Stimulated activated CD4-positive, alpha-beta T cell treated with anti-CD3 and anti-CD28 coated beads, Interleukin-1b, Interleukin-23, amount 100 ng/mL, for 48 hours (primary cell): ENCODE data around the gene SLC2A6.

Experiments
- DNase-seq: peaks from one replicate; pipeline ENCODE4 v3.0.0-alpha.2; 2020

The SLC2A6 gene

DNA sequence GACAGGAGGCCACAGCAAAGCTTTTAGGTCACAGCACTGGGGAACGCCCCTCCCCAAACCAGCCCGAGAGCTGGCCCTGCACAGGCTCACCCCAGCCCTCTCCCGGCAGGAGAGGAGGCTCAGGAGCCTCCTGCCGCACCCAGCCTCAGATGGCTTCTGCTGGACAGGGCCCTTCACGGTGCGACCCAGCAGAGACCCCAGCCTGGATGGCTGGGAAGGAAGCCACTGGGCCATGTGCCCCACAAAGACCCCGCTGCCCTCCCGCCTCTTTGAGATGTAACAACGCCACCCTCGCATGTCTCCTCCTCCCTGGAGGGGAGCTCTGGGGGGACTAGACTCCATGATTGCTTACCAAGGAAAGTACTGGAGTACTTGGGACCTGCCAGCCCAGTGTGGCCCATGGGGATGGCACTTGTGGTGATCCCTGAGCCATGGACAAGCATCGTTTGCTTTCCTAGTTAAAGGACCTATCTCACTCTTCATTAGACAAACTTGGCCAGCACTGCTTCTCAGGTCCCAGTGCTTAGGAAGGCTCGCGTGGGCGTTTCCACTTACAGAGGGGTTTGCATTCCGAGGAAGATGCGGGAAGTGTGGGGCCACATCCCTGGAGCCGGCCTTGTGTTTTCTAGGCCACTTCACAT lies 36.8 kb upstream of the SLC2A6 start:
- DNase-seq = no peak

- no peak for DNase-seq
Observed at GRCh38 chr9:133515240-133515610, 36.3 kb upstream of the SLC2A6 start.

DNA sequence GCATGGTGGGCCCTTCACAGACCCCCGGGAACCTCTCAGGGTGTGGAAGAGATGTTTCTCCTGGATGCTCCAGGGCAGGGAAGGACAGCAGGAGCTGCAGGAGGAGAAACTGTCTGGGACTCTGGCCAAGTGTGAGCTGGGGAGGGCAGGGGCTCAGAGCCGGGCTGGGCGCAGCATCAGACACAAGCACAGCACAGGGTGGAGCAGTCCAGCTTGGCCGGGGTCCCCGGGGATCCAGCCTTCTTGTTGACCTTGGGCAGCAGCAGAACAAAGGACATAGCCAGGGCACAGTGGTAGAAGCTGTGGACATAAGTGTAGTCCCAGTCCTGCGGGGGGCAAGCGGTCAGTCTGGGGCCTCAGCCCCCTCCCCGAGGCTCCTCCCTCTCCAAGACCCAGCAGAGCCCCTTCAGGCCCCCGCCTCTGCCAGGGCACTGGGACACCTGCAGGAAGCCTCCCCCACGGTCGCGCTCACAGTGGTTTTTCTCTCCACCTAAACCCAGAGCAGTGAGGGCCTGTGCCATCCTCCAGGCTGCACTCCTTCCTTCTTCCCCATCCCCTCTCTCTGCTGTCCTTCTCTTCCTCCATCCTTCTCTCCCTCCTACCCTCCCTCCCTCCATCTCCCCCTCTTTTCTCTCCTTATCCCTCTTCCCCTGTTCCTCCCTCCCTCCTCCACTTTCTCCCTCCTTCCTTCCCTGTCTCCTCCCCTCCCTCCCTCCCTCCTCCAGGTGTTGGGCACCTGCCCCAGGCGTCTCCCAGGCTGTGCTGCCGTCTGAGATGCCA lies 35.8 kb upstream of the SLC2A6 start:
- DNase-seq = no peak

DNA sequence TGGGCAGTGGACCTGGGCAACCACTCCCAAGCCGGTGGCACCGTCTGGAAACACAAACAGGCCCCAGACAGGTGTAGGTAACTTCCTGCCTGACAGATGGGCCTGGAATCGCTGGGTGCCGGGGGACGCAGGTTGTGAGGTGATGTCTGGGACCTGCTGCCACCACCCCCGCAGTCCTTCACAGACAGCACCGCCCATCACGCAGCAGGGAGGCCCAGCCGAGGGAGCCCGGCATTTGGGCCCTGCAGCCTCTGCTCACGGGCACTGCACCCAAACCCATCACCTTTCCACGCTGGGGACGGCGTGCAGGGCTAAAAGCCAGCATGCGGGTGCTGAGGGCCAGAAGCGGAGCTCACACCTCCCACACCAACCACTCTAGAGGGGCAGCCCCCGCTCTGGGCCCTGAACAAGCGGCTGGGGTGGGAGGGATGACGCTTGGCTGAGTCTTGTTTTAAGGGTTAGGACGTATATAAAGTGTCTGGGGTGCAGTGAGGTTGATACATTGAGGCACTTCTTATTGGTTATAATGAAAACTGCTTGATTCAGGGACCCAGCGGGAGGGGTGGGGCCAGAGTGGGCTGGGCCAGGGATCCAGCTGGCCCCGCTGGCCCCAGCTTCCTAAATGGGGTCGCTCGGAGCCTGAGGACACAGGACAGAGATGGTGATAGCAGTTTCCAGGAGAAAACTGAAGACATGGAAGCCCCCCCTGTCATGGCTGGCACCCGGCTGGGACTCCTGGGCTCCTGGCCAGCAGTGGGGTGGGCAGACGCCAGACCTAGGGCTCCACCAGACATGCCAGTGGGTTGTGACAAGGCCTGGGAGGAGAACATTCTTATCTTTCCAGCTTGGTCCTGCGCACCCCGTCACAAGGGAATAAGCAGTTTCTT lies 34.6 kb upstream of the SLC2A6 start:
- DNase-seq = no peak

- DNase-seq = no peak
Observed at GRCh38 chr9:133512253-133513213, 33.6 kb upstream of the SLC2A6 start.

- DNase-seq = no peak
Observed at GRCh38 chr9:133511607-133512006, 32.7 kb upstream of the SLC2A6 start.

DNA sequence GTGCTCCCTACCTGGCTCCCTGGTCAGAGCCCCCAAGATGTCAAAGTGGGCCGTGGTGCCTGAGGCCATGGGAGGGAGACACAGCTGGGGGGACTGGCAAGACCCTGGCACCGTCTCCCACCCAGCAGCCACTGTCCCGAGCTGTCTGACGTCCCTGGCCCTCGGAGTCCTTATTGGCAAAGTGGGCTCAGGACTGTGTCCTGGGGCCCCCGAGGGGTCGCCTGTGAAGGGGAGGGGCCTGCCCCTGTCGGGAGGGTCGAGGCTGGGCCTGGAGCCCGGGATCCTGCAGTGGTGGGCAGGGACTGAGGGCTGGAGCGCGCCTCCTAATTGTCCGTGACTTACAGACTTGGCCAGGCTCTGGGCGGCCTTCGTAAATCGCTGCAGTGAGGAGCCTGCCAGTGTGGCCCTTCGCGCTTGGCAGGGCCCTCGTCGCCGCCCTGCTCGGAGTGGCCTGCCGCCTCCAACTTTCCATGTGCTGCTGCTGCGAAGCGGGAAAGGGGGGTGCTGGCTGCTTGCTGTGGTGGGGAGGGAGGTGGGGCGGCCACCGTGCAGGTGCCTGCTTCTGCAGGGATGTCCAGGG lies 32.1 kb upstream of the SLC2A6 start:
- DNase-seq = no peak

DNA sequence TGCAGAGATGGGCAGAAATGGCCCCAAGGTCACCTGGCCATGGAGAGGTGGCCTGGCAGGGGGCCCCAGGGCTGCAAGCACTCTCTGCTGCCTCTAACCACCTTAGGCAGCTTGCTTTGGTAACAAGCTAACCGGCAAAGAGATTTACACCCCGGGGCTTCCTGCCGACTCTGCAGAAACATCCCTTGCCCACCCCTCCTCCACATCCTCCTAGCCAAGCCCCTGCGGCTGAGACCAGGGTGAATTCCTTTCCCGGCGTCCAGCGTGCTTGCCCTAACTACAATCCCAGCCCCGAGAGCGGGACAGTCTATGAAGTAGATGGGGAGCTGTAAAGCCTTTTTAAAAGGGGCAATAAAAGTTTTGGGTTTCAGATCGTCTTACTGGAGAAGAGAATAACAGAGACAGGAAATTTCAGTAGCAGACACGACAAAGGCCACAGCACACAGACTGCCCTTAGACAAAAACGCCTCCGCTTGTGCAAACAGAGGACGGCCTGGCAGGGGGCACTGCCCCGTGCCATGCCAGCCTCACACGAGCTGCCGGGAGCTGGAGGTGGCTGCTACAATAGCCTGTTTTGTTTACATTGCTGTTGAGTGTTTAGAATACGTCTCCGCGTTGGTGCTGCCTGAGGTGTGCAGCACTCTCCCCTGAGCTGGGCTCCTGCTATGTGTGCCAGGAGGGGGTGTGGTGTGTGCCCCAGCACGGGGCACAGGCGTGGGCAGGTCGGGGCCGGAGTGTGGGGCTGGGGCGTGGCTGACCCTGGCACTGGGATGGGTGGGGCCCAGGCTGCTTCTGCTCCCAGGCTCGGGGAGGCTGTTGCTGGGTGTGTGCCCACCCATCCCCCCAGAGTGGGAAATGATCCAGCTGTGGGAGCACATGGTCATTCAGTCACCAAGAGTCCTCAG lies 30.5 kb upstream of the SLC2A6 start:
- DNase-seq = no peak

- no peak for DNase-seq
Observed at GRCh38 chr9:133508046-133508445, 29.1 kb upstream of the SLC2A6 start.

- DNase-seq = no peak
Observed at GRCh38 chr9:133507246-133507965, 28.5 kb upstream of the SLC2A6 start.

DNA sequence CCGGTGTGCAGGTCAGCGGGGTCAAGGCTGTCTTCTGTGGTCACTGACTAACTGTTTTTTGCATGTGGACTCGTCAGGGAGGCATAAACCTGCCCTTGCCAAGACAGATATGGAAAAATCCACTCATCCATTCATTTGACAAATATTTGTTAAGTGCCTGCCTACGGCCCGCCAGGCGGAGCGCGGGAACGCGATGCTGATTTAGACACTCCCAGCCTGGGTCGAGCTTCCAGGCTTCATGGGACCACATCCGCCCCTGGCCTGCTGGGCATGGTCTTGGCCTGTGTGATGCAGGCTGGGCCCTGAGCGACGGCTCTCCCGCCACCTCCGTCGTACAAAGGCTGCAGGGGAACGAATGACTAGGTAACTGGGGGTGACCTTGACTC lies 27.7 kb upstream of the SLC2A6 start:
- DNase-seq = no peak

GRCh38 chr9:133505901-133506652 lies 27.2 kb upstream of the SLC2A6 start:
- no peak for DNase-seq

DNA sequence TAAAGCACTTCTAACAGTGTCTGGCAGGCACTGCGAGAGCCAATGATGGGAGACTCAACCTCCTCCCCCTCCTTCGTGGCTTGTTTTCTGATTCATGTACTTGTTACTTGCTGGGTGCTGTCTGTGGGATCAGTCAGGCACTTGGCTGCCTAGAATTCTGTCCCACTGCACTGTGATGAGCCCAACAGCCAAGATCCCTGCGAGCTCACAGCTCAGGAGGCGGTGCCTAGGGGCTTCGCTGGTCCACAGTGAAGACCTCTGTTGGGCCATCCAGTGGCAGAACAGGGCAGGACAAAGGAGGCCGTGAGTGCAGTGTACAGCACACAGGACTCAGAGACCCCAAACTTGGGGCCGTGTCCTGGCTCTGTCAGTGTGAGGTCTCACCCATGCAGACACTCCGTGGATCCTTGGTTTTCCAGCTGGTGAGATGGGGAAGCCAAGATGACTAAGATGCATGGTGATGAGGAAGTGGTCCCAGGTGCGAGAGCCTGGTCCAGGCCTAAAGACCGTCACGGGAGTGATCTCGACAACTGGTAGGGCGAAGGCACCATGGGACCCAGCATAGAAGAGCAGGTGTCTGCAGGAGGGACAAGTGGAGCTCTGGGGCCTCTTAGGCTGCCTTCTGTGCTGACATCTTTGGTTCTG lies 26.4 kb upstream of the SLC2A6 start:
- DNase-seq = no peak

- no peak for DNase-seq
Observed at GRCh38 chr9:133502112-133502511, 23.2 kb upstream of the SLC2A6 start.

DNA sequence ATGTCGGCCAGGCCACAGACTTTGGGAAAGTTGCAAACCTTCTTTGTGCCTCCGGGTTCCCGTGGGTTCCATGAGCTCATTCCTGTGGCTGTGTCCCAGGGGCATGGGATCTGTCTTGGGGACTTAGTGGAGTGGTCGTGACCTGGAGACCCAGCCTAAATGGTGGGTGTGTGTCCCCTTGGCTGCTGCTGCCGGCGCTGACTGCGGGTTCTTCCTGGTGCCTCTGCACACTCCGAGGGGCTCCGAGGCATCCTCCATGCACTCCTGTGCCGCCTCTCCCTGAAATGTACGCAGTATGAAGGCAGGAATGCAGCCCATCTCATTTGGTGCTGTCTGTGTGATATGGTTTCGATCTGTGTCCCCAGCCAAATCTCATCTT lies 21.0 kb upstream of the SLC2A6 start:
- no peak for DNase-seq

DNA sequence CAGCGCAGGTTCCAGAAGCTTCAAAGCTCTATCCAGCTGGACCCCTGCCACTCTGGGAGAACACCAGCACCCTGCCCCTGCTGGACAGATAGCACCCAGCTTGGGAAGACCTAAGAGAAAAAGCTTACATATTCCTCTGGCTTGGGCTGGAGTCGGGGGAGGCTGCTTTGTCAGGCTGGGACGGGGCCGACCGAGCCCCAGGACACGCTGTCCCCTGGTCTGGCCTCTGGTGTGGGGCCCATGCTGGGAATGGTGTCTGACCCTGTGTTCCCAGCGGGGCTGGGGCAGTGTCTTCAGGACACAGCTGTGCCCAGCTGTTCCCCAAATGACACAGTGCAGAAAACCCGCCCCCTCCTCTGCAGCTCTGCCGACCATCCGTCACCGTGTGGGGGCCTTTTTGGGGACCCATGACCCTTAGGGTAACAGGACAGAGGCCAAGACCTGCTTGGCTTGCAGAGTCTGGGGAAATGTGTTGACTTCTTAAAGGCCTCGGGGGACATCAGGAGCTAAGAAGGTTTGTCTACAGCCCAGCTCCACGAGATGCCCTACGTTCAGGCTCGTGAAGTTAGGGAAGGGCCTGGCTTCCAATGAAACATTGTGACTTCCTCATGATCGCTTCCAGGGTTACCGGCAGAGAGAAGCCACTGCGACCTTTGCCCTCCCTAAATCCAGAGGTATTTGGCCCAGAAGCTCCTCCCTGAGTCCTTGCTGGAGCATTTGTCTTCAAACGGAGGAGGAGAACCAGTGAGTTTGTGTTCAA lies 20.4 kb upstream of the SLC2A6 start:
- DNase-seq = no peak

DNA sequence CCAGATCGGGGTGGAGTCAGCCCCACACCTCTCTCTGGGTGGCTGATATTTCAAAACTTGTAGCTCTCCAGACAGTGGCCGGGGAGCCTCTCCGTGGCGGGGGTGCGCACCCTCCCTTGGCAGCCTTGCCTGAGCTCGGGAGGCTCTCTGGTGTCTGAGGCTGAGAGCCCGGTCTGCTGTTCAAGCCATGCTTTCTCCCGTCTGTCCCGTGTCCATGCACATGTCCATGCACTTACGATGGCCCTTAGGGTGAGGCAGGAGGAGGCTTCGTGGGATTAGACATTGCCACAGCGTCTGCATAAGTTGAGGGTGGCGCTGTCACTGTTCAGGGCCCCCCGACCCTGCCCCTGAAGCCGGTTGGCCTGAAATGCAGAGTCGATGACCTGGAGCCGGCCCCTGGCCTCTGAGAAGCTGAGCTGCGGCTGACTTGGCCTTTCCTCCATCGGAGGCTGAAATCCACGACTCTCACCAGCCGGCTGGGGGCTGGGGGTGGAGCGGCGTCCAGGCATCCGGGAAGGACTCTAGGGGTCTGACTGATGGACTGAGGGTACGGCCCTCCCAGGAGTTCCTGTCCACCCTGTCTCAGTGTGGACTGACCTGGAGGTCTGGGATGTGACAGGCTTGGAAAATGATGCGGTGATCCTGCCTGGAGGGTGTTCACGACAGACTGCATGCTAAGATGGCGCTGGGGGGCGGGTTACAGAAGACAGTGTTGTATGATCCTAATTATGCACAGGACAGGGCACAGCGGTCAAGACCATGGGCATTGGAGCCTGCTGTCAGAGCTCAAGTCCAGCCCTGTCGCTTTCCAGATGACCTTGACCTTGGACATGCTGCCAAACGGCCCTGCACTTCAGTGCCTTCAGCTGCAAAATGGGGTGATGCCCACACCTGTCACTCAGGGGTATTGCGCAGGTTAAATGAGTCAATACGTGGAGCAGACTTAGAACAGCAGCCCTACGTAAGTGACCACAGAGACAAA lies 18.3 kb upstream of the SLC2A6 start:
- no peak for DNase-seq
